ENCODE results near the gene ARPC5. TPM values are rescaled to one million over a fixed set of nuclear protein-coding genes. Genes with fewer than 3 reads are reported as not detected.

The ARPC5 gene
- total RNA-seq, 2 donors from 2014 or later, result 79.1 to 80.1 TPM

DNA sequence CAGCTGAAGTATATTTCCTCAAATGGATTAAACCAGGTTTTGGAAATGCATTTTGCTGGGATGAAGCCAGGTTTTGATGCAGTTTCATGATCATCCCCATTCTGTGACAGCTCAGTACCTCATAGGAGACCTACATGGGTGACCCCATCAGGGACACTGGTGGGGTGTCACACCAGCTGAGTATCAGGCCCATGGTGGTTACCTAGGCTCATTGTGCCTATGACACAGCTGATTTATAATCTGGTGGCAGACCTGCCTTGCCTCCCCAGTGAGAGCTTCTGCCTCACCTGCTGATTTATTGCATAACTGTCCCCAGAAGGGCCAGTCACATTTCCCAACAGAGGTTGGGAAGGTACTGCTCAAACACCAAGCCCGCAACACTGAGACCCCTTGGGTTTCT lies 49.1 kb downstream of the ARPC5 start:
- no peaks in the 10 kb centered on the region for H3K9me3 Mint-ChIP-seq
- H3K27ac Mint-ChIP-seq, result no peak overlapping the region
- H3K36me3 Mint-ChIP-seq (ENCODE audit: insufficient read depth in 2 of 2), result no peaks in the 10 kb centered on the region
- ATAC-seq (replicated peaks in 1 of 2) (no peak), DNase-seq (no peak)
- no peaks in the 10 kb centered on the region for H3K27me3 Mint-ChIP-seq (ENCODE audit: low read depth)
- H3K4me3 Mint-ChIP-seq, result no peak overlapping the region
- H3K4me1 Mint-ChIP-seq (ENCODE audit: low read depth), result peaks cover 34% of the 10 kb centered on the region

DNA sequence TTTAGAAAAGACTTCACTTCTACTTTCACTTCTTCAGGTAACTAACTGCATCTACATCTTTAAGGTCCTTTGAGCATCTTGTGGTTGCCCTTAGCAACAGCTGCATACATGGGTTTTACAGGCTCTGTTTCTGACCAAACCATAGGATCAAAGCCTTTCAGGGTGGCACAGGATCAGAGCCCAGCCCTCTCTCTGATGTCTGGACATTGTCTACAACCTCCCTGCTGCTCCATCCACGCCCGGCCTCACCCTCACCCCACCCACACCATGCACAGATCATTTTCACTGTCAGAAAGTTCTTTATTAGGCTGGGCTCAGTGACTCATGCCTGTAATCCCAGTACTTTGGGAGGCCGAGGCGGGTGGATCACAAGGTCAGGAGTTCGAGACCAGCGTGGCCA lies 50.5 kb downstream of the ARPC5 start:
- Mint-ChIP-seq H3K36me3 (ENCODE audit: insufficient read depth in 2 of 2) (no peaks in the 10 kb centered on the region), H3K9me3 (no peaks in the 10 kb centered on the region), H3K27me3 (ENCODE audit: low read depth) (no peaks in the 10 kb centered on the region), H3K4me3 (no peak overlapping the region), H3K27ac (no peak overlapping the region), H3K4me1 (ENCODE audit: low read depth) (peaks cover 29% of the 10 kb centered on the region)
- ATAC-seq (replicated peaks in 1 of 2) (peak in 1 of 2 donors; percentile 26), DNase-seq (no peak)

DNA sequence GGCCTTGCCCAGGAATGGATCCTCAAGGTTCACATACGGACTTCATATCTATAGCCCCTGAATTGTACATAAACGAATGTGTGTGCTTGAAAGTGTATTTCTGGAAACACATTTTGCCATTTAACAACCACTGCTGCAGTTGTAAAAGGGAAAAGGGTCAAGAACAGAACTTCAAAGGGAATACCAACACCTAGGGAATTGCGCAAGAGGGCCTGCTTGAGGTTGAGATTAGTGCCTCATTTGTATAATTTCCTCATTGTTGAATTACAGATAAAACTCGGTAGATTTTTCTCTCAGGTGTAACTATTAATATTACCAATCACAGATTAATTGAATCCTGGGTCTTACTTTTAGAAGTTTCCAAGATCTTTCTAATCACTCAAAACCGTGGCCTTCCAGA lies 51.4 kb downstream of the ARPC5 start:
- H3K4me3 Mint-ChIP-seq, result no peak overlapping the region
- peaks cover 24% of the 10 kb centered on the region for H3K4me1 Mint-ChIP-seq (ENCODE audit: low read depth)
- no peak for DNase-seq

DNA sequence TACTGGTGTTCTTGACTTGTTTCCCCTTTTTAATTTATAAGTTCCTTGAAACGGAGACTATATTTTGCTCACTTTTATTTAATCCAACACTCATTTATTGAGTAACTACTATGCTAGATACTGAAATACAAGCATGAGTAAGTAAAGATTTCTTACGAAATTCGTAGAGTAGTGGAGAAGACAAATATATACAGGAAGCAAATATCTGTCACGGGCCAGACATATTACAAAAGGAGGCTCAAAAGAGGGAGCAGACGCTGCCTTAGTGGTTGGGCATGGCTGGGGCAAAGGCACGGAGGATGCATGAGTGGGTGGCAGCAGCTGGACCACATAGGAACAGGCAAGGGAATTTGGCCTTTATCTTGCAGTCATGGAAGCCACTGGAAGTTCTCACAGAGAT lies 52.1 kb downstream of the ARPC5 start:
- no peaks in the 10 kb centered on the region for H3K9me3 Mint-ChIP-seq
- H3K27ac Mint-ChIP-seq, result no peak overlapping the region
- no peaks in the 10 kb centered on the region for H3K27me3 Mint-ChIP-seq (ENCODE audit: low read depth)
- ATAC-seq (replicated peaks in 1 of 2) (no peak), DNase-seq (no peak)
- H3K36me3 Mint-ChIP-seq (ENCODE audit: insufficient read depth in 2 of 2), result no peaks in the 10 kb centered on the region
- H3K4me3 Mint-ChIP-seq, result no peak overlapping the region
- H3K4me1 Mint-ChIP-seq (ENCODE audit: low read depth), result peaks cover 20% of the 10 kb centered on the region

More for the DNA sequence above, 51.4 kb downstream of the ARPC5 start:
- Mint-ChIP-seq H3K27ac (no peak overlapping the region), H3K27me3 (ENCODE audit: low read depth) (no peaks in the 10 kb centered on the region), H3K36me3 (ENCODE audit: insufficient read depth in 2 of 2) (no peaks in the 10 kb centered on the region), H3K9me3 (no peaks in the 10 kb centered on the region)
- no peak for ATAC-seq (replicated peaks in 1 of 2)

DNA sequence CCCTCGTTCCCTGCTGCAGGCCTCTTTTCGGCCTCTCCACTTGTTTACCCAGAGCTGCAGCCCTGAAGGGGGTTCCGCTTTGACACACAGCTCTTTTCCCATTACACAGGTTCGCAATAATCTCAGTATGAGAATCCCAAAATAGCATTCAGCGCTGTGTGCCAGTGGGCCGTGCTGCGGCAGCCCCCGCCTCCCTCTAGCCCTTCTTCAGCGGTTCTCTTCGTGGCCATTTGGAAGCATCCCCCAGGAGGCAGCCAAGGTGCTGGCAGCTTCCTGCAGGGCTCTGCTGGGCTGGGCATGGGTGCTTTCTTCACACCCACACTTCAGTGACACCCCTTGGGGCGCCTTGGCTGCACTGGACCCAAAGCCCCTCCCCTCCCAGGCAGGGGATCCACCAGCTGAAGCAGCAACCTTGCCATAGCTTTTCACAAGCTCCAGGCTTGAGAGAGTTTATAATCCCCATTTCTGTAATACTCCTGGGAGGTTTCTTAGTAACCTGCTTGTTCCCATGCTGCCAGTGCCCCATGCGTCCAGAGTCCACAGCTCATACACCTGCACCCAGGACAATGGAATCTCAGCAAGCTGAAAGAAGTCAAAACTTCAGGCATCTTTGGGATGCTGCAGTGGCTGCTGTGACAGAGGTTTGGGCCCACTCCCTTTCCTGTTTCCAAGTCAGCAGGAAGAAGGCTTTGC lies 53.4 kb downstream of the ARPC5 start:
- H3K27ac Mint-ChIP-seq, result no peak overlapping the region
- no peaks in the 10 kb centered on the region for H3K27me3 Mint-ChIP-seq (ENCODE audit: low read depth)
- H3K4me3 Mint-ChIP-seq, result no peak overlapping the region

DNA sequence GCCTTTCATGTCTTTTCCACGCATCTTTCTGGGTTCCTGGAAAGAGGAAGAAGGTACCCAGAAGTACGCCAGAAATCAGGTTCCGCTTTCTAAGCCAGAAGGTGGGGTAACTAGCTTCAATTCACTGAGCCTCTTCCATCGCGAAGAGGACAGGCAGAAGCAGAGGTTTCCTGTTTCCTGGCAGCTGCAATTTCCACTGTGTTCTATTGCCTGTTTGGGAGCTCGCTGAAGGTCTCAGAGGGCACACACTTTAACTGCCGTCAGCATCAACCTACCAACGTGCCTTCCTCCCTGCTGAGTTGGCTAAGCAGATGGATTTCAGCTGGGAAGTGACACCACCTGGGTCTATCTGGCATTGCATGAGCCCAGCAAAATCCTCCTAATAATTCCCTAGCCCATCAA lies 55.3 kb downstream of the ARPC5 start:
- H3K4me3 Mint-ChIP-seq, result peak overlapping the region; percentile 41 to 59
- ATAC-seq (replicated peaks in 1 of 2), result peak in 1 of 2 donors; percentile 53
- H3K27ac Mint-ChIP-seq, result no peak overlapping the region

More for the DNA sequence above, 53.4 kb downstream of the ARPC5 start:
- H3K4me1 Mint-ChIP-seq (ENCODE audit: low read depth), result peaks cover 21% of the 10 kb centered on the region
- H3K9me3 Mint-ChIP-seq, result no peaks in the 10 kb centered on the region
- H3K36me3 Mint-ChIP-seq (ENCODE audit: insufficient read depth in 2 of 2), result no peaks in the 10 kb centered on the region
- DNase-seq (no peak), ATAC-seq (replicated peaks in 1 of 2) (no peak)

DNA sequence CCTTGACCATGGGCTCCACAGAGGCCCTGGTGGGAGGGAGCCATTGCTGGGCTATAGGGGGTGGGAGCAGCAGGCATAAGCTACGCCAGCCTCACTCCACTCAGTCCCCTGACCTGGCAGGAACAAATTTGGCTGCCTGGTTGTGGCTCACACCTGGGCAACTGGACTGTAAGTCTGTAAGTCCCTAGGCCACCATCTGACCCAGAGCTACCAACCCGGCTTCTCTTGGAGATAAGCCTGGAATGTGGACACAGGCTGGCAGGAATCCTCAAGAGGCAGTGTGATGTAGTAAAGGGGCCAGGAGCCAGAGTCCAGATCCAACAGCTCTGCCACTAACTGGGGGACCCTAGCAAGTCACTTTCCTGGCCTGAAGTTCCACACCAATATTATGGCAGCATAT lies 56.7 kb downstream of the ARPC5 start:
- no peak for DNase-seq
- H3K27me3 Mint-ChIP-seq (ENCODE audit: low read depth), result no peaks in the 10 kb centered on the region
- ATAC-seq (replicated peaks in 1 of 2), result no peak
- no peaks in the 10 kb centered on the region for H3K36me3 Mint-ChIP-seq (ENCODE audit: insufficient read depth in 2 of 2)
- H3K4me3 Mint-ChIP-seq, result no peak overlapping the region
- H3K4me1 Mint-ChIP-seq (ENCODE audit: low read depth), result peaks cover 17% of the 10 kb centered on the region
- H3K9me3 Mint-ChIP-seq, result no peaks in the 10 kb centered on the region
- no peak overlapping the region for H3K27ac Mint-ChIP-seq

More for the DNA sequence above, 55.3 kb downstream of the ARPC5 start:
- H3K36me3 Mint-ChIP-seq (ENCODE audit: insufficient read depth in 2 of 2), result no peaks in the 10 kb centered on the region
- no peaks in the 10 kb centered on the region for H3K27me3 Mint-ChIP-seq (ENCODE audit: low read depth)
- peaks cover 21% of the 10 kb centered on the region for H3K4me1 Mint-ChIP-seq (ENCODE audit: low read depth)
- H3K9me3 Mint-ChIP-seq, result no peaks in the 10 kb centered on the region
- no peak for DNase-seq

DNA sequence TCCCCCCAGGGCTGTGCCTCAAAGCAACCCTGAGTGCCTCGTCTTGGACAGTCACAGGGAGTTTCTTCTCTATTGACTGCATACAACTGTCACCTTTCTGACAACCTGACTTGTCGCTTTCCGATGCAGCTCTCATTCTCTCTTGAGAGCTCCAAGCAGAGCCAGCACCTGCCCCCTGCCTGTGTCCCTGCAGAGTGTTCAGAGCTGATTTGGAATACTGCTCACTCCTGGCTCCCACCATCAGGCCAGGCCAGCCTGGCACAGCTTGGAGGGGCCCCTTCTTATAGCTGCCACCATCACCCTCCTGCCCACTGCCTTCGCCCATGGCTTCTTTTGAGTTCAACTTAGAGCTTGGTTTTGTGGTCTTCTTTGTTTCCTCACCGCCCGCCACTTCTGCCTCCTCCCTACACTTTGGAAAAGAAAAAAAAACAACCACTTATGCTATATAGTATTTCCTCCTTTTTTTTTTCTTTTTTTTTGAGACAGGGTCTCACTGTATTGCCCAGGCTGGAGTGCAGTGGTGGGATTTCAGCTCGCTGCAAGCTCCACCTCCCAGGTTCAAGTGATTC lies 57.6 kb downstream of the ARPC5 start:
- Mint-ChIP-seq H3K9me3 (no peaks in the 10 kb centered on the region), H3K27ac (no peak overlapping the region), H3K4me3 (no peak overlapping the region), H3K27me3 (ENCODE audit: low read depth) (no peaks in the 10 kb centered on the region), H3K36me3 (ENCODE audit: insufficient read depth in 2 of 2) (no peaks in the 10 kb centered on the region), H3K4me1 (ENCODE audit: low read depth) (peaks cover 17% of the 10 kb centered on the region)
- DNase-seq, result no peak
- no peak for ATAC-seq (replicated peaks in 1 of 2)

DNA sequence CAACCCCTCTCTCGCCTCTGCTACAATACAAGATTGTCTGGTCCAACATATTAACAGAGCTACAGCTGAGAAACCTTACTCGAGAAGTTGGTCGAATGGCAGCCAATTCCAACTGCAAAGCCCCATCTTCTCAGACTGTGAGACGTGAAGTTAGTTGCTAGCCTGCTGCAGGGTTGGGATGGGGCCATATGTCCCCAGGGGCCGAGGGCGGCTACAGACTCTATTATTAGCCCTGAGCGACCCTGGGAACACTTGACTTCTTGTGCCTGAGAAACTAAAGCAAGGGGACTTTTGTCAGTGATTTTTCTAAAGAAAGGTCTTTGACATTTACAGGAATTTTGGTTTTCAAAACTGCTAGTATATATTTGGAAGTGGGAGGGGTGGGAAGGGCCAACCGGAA lies 59.0 kb downstream of the ARPC5 start:
- Mint-ChIP-seq H3K4me1 (ENCODE audit: low read depth) (peaks cover 17% of the 10 kb centered on the region), H3K27ac (no peak overlapping the region), H3K4me3 (no peak overlapping the region), H3K9me3 (no peaks in the 10 kb centered on the region), H3K27me3 (ENCODE audit: low read depth) (no peaks in the 10 kb centered on the region), H3K36me3 (ENCODE audit: insufficient read depth in 2 of 2) (peaks cover 0 to 4% of the 10 kb centered on the region in 2 donors)
- DNase-seq, result no peak
- no peak for ATAC-seq (replicated peaks in 1 of 2)

DNA sequence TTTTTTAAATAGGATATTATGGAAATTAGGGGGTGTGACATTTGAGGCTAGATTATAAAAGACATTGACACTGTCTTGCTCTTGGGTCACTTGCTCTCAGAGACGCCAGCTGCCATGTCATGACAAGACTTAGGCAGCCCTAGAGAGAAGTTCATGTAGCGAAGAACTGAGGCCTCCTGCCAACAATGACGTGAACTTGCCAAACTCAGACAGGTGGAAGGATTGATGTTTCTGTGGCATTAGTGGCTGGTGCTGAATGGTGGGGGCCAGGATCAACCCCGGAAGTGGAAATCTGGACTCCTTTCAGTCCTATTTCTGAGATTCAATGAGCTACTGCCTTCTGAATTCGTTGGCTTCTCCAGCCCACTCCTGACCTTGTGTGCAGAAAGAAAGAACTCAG lies 60.0 kb downstream of the ARPC5 start:
- Mint-ChIP-seq H3K27me3 (ENCODE audit: low read depth) (no peaks in the 10 kb centered on the region), H3K27ac (no peak overlapping the region), H3K36me3 (ENCODE audit: insufficient read depth in 2 of 2) (peaks cover 0 to 6% of the 10 kb centered on the region in 2 donors), H3K9me3 (no peaks in the 10 kb centered on the region), H3K4me3 (no peak overlapping the region), H3K4me1 (ENCODE audit: low read depth) (peaks cover 13% of the 10 kb centered on the region)
- ATAC-seq (replicated peaks in 1 of 2) (no peak), DNase-seq (no peak)

DNA sequence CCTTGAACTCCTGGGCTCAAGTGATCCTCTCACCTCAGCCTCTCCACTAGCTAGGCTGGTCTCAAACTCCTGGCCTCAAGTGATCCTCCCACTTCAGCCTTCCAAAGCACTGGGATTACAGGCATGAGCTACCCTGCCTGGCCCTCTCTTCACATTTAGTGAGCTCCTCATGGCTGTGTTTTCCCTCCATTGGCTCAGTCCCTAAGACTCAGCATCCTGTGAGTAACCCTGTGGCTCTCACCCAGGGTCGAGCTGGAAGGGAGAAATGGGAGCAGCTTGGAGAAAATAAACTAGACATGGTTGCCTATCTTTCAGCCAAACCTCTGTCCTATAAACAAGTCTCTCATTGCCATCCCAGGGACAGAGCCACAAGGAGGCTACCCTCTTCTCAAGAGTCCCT lies 62.9 kb downstream of the ARPC5 start:
- Mint-ChIP-seq H3K27ac (no peak overlapping the region), H3K4me3 (no peak overlapping the region), H3K36me3 (ENCODE audit: insufficient read depth in 2 of 2) (peaks cover 0 to 12% of the 10 kb centered on the region in 2 donors), H3K4me1 (ENCODE audit: low read depth) (peaks cover 24% of the 10 kb centered on the region), H3K27me3 (ENCODE audit: low read depth) (no peaks in the 10 kb centered on the region), H3K9me3 (no peaks in the 10 kb centered on the region)
- DNase-seq (no peak), ATAC-seq (replicated peaks in 1 of 2) (no peak)

DNA sequence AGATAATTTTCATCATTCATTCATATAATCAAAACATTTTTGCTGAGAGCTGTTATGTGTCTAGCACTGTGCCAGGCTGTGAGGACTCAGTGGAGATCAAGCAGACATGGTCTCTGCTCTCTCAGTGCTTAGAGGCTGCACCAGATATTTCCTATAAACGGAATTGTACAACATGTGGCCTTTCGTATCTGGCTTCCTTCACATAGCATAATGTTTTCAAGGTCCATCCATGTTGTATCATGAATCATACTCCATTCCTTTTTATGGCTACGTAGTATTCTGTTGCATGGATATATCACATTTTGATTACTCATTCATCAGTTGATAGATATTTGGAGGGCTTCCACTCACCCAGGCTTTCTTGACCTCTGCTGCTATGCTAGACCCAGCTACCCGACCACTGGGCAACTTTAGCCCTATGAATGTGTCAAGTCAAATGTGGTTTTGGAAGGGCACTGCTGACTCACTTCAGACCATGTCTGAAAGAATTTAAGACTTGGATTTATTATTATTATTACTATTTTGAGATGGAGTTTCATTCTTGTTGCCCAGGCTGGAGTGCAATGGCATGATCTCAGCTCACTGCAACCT lies 63.8 kb downstream of the ARPC5 start:
- no peak overlapping the region for H3K27ac Mint-ChIP-seq
- ATAC-seq (replicated peaks in 1 of 2) (no peak), DNase-seq (no peak)
- H3K4me3 Mint-ChIP-seq, result no peak overlapping the region
- H3K9me3 Mint-ChIP-seq, result no peaks in the 10 kb centered on the region
- peaks cover 31% of the 10 kb centered on the region for H3K4me1 Mint-ChIP-seq (ENCODE audit: low read depth)
- H3K36me3 Mint-ChIP-seq (ENCODE audit: insufficient read depth in 2 of 2), result peaks cover 0 to 12% of the 10 kb centered on the region in 2 donors
- no peaks in the 10 kb centered on the region for H3K27me3 Mint-ChIP-seq (ENCODE audit: low read depth)

Measured in activated T-cell treated with anti-CD3 and anti-CD28 coated beads, Interleukin-2, amount 50 U/mL, for 72 hours (primary cell).